HepG2 (cell line): ENCODE data around the gene GDF15. TPM values are rescaled to one million over a fixed set of nuclear protein-coding genes. Genes with fewer than 3 reads are reported as not detected.

Source experiments
- EZH2 ChIP-seq: conservative IDR thresholded peaks from 2 replicates; pipeline ENCODE4 v1.6.1; 2012; ENCODE audit warnings: mild to moderate bottlenecking, low read depth, low read length, moderate library complexity
- HCFC1 ChIP-seq: fragments of 150-350 bp; IDR thresholded peaks from 2 replicates; pipeline ENCODE4 v1.6.1; 2014; ENCODE audit warnings: low read depth, low read length
- NRL ChIP-seq: sonication (generic); formaldehyde crosslinking; IDR thresholded peaks from 2 replicates; pipeline ENCODE4 v1.5.0; 2020; ENCODE audit warnings: missing genetic modification reagents, mild to moderate bottlenecking, moderate library complexity, borderline replicate concordance
- SETDB1 ChIP-seq: sonication (generic); formaldehyde crosslinking; IDR thresholded peaks from 2 replicates; pipeline ENCODE4 v1.5.1; 2020; ENCODE audit warnings: missing genetic modification reagents, mild to moderate bottlenecking, borderline replicate concordance
- SYNCRIP ChIP-seq: fragments of 200-400 bp; formaldehyde crosslinking; IDR thresholded peaks from 2 replicates; pipeline ENCODE4 v1.6.1; 2018; ENCODE audit warnings: mild to moderate bottlenecking, low read depth, low read length; ENCODE audit not compliant: insufficient read depth
- TEAD2 ChIP-seq: sonication (generic); formaldehyde crosslinking; IDR thresholded peaks from 2 replicates; pipeline ENCODE4 v1.9.0; 2021; ENCODE audit warnings: missing genetic modification reagents
- ZNF160 ChIP-seq: sonication (generic); formaldehyde crosslinking; IDR thresholded peaks from 2 replicates; pipeline ENCODE4 v1.8.0; 2022; ENCODE audit warnings: mild to moderate bottlenecking, inconsistent platforms, missing genetic modification reagents
- ZNF496 ChIP-seq: sonication (generic); formaldehyde crosslinking; IDR thresholded peaks from 2 replicates; pipeline ENCODE4 v1.8.1; 2023; ENCODE audit warnings: mild to moderate bottlenecking, moderate library complexity, missing genetic modification reagents; ENCODE audit not compliant: insufficient replicate concordance
- ZNF567 ChIP-seq: sonication (generic); formaldehyde crosslinking; IDR thresholded peaks from 2 replicates; pipeline ENCODE4 v1.8.1; 2023; ENCODE audit warnings: mild to moderate bottlenecking, missing genetic modification reagents, borderline replicate concordance
- ZNF7 ChIP-seq: IDR thresholded peaks from 2 replicates; pipeline ENCODE4 v1.6.1; 2016; ENCODE audit warnings: missing biosample characterization, missing genetic modification reagents
- ZNF816 ChIP-seq: sonication (generic); formaldehyde crosslinking; IDR thresholded peaks from 2 replicates; pipeline ENCODE4 v1.8.0; 2022; ENCODE audit warnings: missing genetic modification reagents, mild to moderate bottlenecking, borderline replicate concordance
- ZSCAN12 ChIP-seq: sonication (generic); formaldehyde crosslinking; IDR thresholded peaks from 2 replicates; pipeline ENCODE4 v1.9.0; 2021; ENCODE audit warnings: mild to moderate bottlenecking, missing genetic modification reagents
- polyA plus RNA-seq, 8 experiments: library from polyadenylated mRNA; depleted of rRNA in 3 of 8; stranded (reverse) in 7 of 8; unstranded in 1 of 8; fragments of >200 nt; fragmentation: Illumina TruSeq in 4 of 8; extraction: Trizol in 4 of 8; gene quantifications; 2 replicates each; pipeline versions ENCODE4 v1.2.1 to v1.2.3, GENCODE V29; 2011 to 2016; ENCODE audit warnings: low read depth in 4 of 8, missing spikeins in 1 of 8, mixed read lengths in 1 of 8; ENCODE audit not compliant: insufficient read depth in 1 of 8
- total RNA-seq, 5 experiments: library from RNA; depleted of rRNA; stranded (reverse); fragments of >200 nt; fragmentation: Illumina TruSeq; extraction: Trizol; gene quantifications; 2 replicates each; pipeline ENCODE4 v1.2.3, GENCODE V29; 2016; ENCODE audit warnings: low read depth in 1 of 5
- TF ChIP-seq, protein P1 (sequence below): sonication (generic); formaldehyde crosslinking; IDR thresholded peaks from 2 replicates; pipeline ENCODE4 v1.4.0; 2020; ENCODE audit warnings: missing genetic modification reagents, borderline replicate concordance
- TF ChIP-seq, protein P2 (sequence below): IDR thresholded peaks from 2 replicates; pipeline ENCODE4 v1.6.1; 2016
- TF ChIP-seq, protein P3 (sequence below): sonication (generic); formaldehyde crosslinking; IDR thresholded peaks from 2 replicates; pipeline ENCODE4 v1.4.0; 2020; ENCODE audit warnings: missing genetic modification reagents
- TF ChIP-seq, protein P4 (sequence below): sonication (generic); formaldehyde crosslinking; conservative IDR thresholded peaks from 2 replicates; pipeline ENCODE4 v1.8.0; 2022; ENCODE audit warnings: mild to moderate bottlenecking, moderate library complexity, missing genetic modification reagents
- TF ChIP-seq, protein P5 (sequence below): sonication (generic); IDR thresholded peaks from 2 replicates; pipeline ENCODE4 v1.6.1; 2016; ENCODE audit warnings: low read depth, borderline replicate concordance
- TF ChIP-seq, protein P6 (sequence below): sonication (generic); formaldehyde crosslinking; IDR thresholded peaks from 2 replicates; pipeline ENCODE4 v1.8.1; 2023; ENCODE audit warnings: missing genetic modification reagents, mild to moderate bottlenecking, borderline replicate concordance
- TF ChIP-seq, protein P7 (sequence below): IDR thresholded peaks from 2 replicates; pipeline ENCODE4 v1.6.1; 2016

GDF15 gene
- total and polyA plus RNA-seq, 2 of the 13 experiments (the other 11 are each of a cell fraction or from before 2014, with no cell fraction given) = 146 to 422 TPM

DNA sequence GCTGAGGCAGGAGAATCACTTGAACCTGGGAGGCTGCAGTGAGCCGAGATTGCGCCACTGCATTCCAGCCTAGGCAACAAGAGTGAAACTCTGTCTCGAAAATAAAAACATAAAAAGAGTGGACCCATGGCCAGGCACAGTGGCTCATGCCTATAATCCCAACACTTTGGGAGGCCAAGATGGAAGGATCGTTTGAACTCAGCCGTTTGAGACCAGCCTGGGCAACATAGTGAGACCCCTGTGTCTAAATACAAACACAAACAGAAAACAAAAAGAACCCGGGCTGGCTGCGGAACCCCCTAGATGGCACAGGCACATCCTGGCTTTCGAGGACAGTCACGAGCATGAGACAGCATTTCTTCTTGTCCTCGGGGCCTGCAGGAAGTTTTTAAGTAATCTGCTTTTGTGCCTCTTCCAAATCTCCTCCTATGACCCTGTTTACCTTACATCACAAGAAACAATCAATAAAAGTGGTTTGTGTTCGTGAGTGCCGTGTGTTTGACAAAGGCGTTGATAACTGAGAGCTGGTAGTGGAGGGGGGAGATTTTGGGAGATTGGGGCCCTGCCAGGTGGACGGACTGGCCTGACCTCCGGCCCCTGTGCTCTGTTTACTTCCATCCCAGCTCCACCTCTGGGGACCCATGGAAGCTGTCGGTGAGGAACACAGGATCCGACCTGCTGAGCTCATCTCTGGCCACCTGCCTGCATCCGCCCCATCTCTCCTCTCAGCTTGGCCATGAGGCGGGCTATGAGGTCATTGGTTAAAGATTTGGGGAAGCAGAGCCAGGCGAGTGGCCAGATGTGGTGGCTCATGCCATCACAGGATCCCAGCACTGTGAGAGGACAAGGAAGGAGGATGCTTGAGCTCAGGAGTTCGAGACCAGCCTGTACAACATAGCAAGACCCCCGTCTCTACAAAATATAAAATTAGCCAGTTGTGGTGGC lies 5.9 kb upstream of the GDF15 start (continued):
- TF ChIP-seq, protein P1, sequence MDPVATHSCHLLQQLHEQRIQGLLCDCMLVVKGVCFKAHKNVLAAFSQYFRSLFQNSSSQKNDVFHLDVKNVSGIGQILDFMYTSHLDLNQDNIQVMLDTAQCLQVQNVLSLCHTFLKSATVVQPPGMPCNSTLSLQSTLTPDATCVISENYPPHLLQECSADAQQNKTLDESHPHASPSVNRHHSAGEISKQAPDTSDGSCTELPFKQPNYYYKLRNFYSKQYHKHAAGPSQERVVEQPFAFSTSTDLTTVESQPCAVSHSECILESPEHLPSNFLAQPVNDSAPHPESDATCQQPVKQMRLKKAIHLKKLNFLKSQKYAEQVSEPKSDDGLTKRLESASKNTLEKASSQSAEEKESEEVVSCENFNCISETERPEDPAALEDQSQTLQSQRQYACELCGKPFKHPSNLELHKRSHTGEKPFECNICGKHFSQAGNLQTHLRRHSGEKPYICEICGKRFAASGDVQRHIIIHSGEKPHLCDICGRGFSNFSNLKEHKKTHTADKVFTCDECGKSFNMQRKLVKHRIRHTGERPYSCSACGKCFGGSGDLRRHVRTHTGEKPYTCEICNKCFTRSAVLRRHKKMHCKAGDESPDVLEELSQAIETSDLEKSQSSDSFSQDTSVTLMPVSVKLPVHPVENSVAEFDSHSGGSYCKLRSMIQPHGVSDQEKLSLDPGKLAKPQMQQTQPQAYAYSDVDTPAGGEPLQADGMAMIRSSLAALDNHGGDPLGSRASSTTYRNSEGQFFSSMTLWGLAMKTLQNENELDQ (CRISPR knock-in tag) = no peak
- TF ChIP-seq, protein P2, sequence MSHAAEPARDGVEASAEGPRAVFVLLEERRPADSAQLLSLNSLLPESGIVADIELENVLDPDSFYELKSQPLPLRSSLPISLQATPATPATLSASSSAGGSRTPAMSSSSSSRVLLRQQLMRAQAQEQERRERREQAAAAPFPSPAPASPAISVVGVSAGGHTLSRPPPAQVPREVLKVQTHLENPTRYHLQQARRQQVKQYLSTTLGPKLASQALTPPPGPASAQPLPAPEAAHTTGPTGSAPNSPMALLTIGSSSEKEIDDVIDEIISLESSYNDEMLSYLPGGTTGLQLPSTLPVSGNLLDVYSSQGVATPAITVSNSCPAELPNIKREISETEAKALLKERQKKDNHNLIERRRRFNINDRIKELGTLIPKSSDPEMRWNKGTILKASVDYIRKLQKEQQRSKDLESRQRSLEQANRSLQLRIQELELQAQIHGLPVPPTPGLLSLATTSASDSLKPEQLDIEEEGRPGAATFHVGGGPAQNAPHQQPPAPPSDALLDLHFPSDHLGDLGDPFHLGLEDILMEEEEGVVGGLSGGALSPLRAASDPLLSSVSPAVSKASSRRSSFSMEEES (CRISPR knock-in tag) = peak; percentile 97
- TF ChIP-seq ZSCAN12 (CRISPR knock-in tag) (no peak), ZNF7 (no peak), TEAD2 (no peak), SYNCRIP (no peak), ZNF567 (CRISPR knock-in tag) (peak; percentile 73; the same call in 1 of the 2 replicates), ZNF496 (CRISPR knock-in tag) (no peak), EZH2 (no peak), ZNF816 (CRISPR knock-in tag) (peak; percentile 99), NRL (CRISPR knock-in tag) (no peak), HCFC1 (no peak), ZNF160 (CRISPR knock-in tag) (peak; percentile 87; the same call in 1 of the 2 replicates), SETDB1 (no peak)
- TF ChIP-seq, protein P3, sequence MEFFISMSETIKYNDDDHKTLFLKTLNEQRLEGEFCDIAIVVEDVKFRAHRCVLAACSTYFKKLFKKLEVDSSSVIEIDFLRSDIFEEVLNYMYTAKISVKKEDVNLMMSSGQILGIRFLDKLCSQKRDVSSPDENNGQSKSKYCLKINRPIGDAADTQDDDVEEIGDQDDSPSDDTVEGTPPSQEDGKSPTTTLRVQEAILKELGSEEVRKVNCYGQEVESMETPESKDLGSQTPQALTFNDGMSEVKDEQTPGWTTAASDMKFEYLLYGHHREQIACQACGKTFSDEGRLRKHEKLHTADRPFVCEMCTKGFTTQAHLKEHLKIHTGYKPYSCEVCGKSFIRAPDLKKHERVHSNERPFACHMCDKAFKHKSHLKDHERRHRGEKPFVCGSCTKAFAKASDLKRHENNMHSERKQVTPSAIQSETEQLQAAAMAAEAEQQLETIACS (CRISPR knock-in tag) = no peak; the same call in 1 of the 2 replicates
- TF ChIP-seq, protein P4, sequence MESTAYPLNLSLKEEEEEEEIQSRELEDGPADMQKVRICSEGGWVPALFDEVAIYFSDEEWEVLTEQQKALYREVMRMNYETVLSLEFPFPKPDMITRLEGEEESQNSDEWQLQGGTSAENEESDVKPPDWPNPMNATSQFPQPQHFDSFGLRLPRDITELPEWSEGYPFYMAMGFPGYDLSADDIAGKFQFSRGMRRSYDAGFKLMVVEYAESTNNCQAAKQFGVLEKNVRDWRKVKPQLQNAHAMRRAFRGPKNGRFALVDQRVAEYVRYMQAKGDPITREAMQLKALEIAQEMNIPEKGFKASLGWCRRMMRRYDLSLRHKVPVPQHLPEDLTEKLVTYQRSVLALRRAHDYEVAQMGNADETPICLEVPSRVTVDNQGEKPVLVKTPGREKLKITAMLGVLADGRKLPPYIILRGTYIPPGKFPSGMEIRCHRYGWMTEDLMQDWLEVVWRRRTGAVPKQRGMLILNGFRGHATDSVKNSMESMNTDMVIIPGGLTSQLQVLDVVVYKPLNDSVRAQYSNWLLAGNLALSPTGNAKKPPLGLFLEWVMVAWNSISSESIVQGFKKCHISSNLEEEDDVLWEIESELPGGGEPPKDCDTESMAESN (CRISPR knock-in tag) = peak; percentile 81; the same call in 1 of the 2 replicates
- TF ChIP-seq, protein P5, sequence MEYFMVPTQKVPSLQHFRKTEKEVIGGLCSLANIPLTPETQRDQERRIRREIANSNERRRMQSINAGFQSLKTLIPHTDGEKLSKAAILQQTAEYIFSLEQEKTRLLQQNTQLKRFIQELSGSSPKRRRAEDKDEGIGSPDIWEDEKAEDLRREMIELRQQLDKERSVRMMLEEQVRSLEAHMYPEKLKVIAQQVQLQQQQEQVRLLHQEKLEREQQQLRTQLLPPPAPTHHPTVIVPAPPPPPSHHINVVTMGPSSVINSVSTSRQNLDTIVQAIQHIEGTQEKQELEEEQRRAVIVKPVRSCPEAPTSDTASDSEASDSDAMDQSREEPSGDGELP = peak; percentile 91
- TF ChIP-seq, protein P6, sequence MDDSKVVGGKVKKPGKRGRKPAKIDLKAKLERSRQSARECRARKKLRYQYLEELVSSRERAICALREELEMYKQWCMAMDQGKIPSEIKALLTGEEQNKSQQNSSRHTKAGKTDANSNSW = no peak
- TF ChIP-seq, protein P7, sequence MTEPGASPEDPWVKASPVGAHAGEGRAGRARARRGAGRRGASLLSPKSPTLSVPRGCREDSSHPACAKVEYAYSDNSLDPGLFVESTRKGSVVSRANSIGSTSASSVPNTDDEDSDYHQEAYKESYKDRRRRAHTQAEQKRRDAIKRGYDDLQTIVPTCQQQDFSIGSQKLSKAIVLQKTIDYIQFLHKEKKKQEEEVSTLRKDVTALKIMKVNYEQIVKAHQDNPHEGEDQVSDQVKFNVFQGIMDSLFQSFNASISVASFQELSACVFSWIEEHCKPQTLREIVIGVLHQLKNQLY (CRISPR knock-in tag) = peak; percentile 86
